GM12878 (cell line): Measurements from ENCODE around the gene WSCD2. TPM values are rescaled to one million over a fixed set of nuclear protein-coding genes. Genes with fewer than 3 reads are reported as not detected.
A peak's percentile ranks its signal among the peaks of the same experiment; 100 is the strongest.

Experiments used
- ATAC-seq: fragments of 200-7000 bp; cut with Tn5 transposase; 3 replicates; pipeline ENCODE4 v1.9.1; 2020; ENCODE audit warnings: mild to moderate bottlenecking, moderate library complexity
- BruUV-seq: library from RNA; stranded (reverse); fragments of 400-500 nt; replicated peaks from 2 replicates; lab custom pipeline; 2021; lab: Mats Ljungman, UMichigan
- CTCF ChIA-PET: fragments of 300-600 bp; sonication (Branson Sonifier 250); formaldehyde crosslinking; extraction: SDS; loops from one replicate; lab custom pipeline; 2021; ENCODE audit warnings: inconsistent platforms; lab: Yijun Ruan, JAX
- POLR2A ChIA-PET: fragments of 350-600 bp; formaldehyde crosslinking; extraction: SDS; loops from one replicate; lab custom pipeline; 2021; ENCODE audit warnings: inconsistent platforms; lab: Charles Lee
- RAD21 ChIA-PET: fragments of 300-600 bp; sonication (Branson Sonifier 250); formaldehyde crosslinking; loops from one replicate; lab custom pipeline; 2023; ENCODE audit warnings: antibody characterized with exemption; ENCODE audit not compliant: unreplicated experiment; lab: Charles Lee
- SMC1A ChIA-PET: fragments of 300-600 bp; sonication (Branson Sonifier 250); formaldehyde crosslinking; loops from one replicate; lab custom pipeline; 2023; ENCODE audit not compliant: unreplicated experiment, uncharacterized antibody; lab: Charles Lee
- DNase-seq: peaks from one replicate; pipeline ENCODE4 v3.0.0-alpha.2; 2011; ENCODE audit warnings: low read depth, low spot score
- FAIRE-seq: peaks from 3 replicates; lab custom pipeline; 2011; peaks lifted over from hg19 to GRCh38; lab: Jason Lieb, UNC
- H2AFZ ChIP-seq: 2 replicates; pipeline ENCODE4 v1.6.0; 2011; ENCODE audit warnings: low read depth, low read length, control low read depth; ENCODE audit not compliant: control insufficient read depth
- H3K27ac ChIP-seq: 2 replicates; pipeline ENCODE4 v1.5.1; 2011; ENCODE audit warnings: control low read depth; ENCODE audit not compliant: control insufficient read depth, insufficient read depth
- H3K27me3 ChIP-seq, 2 experiments: replicated peaks in 1 of 2; 2 replicates each; pipeline versions ENCODE4 v1.6.0 to v1.6.1; 2011; ENCODE audit warnings: low read length in 1 of 2; ENCODE audit not compliant: control insufficient read depth in 2 of 2, insufficient read depth in 2 of 2
- H3K36me3 ChIP-seq, 2 experiments: 2 replicates each; pipeline ENCODE4 v1.5.1; 2011; ENCODE audit warnings: low read length in 1 of 2; ENCODE audit not compliant: control insufficient read depth in 2 of 2, insufficient read depth in 2 of 2
- H3K4me1 ChIP-seq: 2 replicates; pipeline ENCODE4 v1.6.1; 2011; ENCODE audit warnings: mild to moderate bottlenecking, low read length, moderate library complexity, mixed read lengths; ENCODE audit not compliant: control insufficient read depth, insufficient read depth
- H3K4me2 ChIP-seq: 2 replicates; pipeline ENCODE4 v1.6.0; 2011; ENCODE audit warnings: control low read depth; ENCODE audit not compliant: control insufficient read depth, insufficient read depth
- H3K4me3 ChIP-seq: fragments of 200-600 bp; sonication (generic); 2 replicates; pipeline ENCODE4 v1.5.1; 2016
- H3K79me2 ChIP-seq: 2 replicates; pipeline ENCODE4 v1.6.0; 2011; ENCODE audit warnings: low read length; ENCODE audit not compliant: control insufficient read depth, insufficient read depth
- H3K9ac ChIP-seq: 2 replicates; pipeline ENCODE4 v1.8.0; 2011; ENCODE audit warnings: low read length, control low read depth, mixed read lengths; ENCODE audit not compliant: control insufficient read depth, insufficient read depth
- H3K9me3 ChIP-seq: replicated peaks from 3 replicates; pipeline ENCODE4 v1.5.1; 2011; ENCODE audit warnings: mild to moderate bottlenecking, low read length; ENCODE audit not compliant: control insufficient read depth, insufficient read depth
- H4K20me1 ChIP-seq: 2 replicates; pipeline ENCODE4 v1.6.0; 2011; ENCODE audit not compliant: control insufficient read depth, insufficient read depth
- BACH1 ChIP-seq: fragments of 450-650 bp; IDR thresholded peaks from 2 replicates; pipeline ENCODE4 v1.6.1; 2017; ENCODE audit warnings: mild to moderate bottlenecking, borderline replicate concordance
- BRCA1 ChIP-seq: IDR thresholded peaks from 2 replicates; pipeline ENCODE4 v1.6.1; 2011; ENCODE audit warnings: low read depth, low read length, improper control_type of control experiment
- CBFB ChIP-seq: IDR thresholded peaks from 2 replicates; pipeline ENCODE4 v1.6.1; 2016; ENCODE audit warnings: antibody characterized with exemption, low read depth
- CHD2 ChIP-seq: IDR thresholded peaks from 2 replicates; pipeline ENCODE4 v1.6.1; 2011; ENCODE audit warnings: low read depth, low read length, improper control_type of control experiment, borderline replicate concordance
- EGR1 ChIP-seq, 2 experiments: IDR thresholded peaks; 1 replicate in 1 of 2; 2 replicates in 1 of 2; pipeline ENCODE4 v1.6.1; 2011 to 2012; ENCODE audit warnings: low read depth in 2 of 2, low read length in 2 of 2, borderline replicate concordance in 1 of 2, mild to moderate bottlenecking in 1 of 2, moderate library complexity in 1 of 2
- ESRRA ChIP-seq: IDR thresholded peaks from 2 replicates; pipeline ENCODE4 v1.6.1; 2012; ENCODE audit warnings: mild to moderate bottlenecking, low read length, improper control_type of control experiment
- GABPA ChIP-seq: IDR thresholded peaks from 2 replicates; pipeline ENCODE4 v1.6.1; 2014; ENCODE audit warnings: antibody characterized with exemption, low read depth, mild to moderate bottlenecking, inconsistent platforms
- MEF2B ChIP-seq: fragments of 450-650 bp; IDR thresholded peaks from 2 replicates; pipeline ENCODE4 v1.6.1; 2018; ENCODE audit warnings: mild to moderate bottlenecking, moderate library complexity; ENCODE audit not compliant: partially characterized antibody, poor library complexity, severe bottlenecking
- NBN ChIP-seq: fragments of 450-650 bp; IDR thresholded peaks from 2 replicates; pipeline ENCODE4 v1.6.1; 2016
- NR2F1 ChIP-seq: fragments of 450-650 bp; conservative IDR thresholded peaks from 2 replicates; pipeline ENCODE4 v1.6.1; 2017; ENCODE audit warnings: mild to moderate bottlenecking
- RAD21 ChIP-seq: IDR thresholded peaks from 2 replicates; pipeline ENCODE4 v1.6.1; 2011; ENCODE audit warnings: mild to moderate bottlenecking, low read depth, low read length, moderate library complexity; ENCODE audit not compliant: insufficient read depth
- RUNX3 ChIP-seq: IDR thresholded peaks from 2 replicates; pipeline ENCODE4 v1.6.1; 2012; ENCODE audit warnings: low read length, inconsistent platforms
- SMC3 ChIP-seq: IDR thresholded peaks from 2 replicates; pipeline ENCODE4 v1.6.1; 2011; ENCODE audit warnings: low read length, improper control_type of control experiment, borderline replicate concordance
- SREBF1 ChIP-seq: IDR thresholded peaks from 2 replicates; pipeline ENCODE4 v1.6.1; 2012; ENCODE audit warnings: mild to moderate bottlenecking, low read length
- WRNIP1 ChIP-seq: IDR thresholded peaks from 2 replicates; pipeline ENCODE4 v1.6.1; 2011; ENCODE audit warnings: low read depth, low read length, improper control_type of control experiment, borderline replicate concordance
- WGBS: methylation state at CpG from one replicate; pipeline ENCODE4 v1.1.6; 2016; ENCODE audit warnings: low lambda C conversion rate; ENCODE audit not compliant: insufficient replicate concordance, insufficient coverage; ENCODE audit errors: missing lambda C conversion rate; 5-methylcytosine and 5-hydroxymethylcytosine counted together
- in situ Hi-C: fragments of 300-500 bp; cut with MboI; formaldehyde crosslinking; loops from 9 replicates; pipeline ENCODE4 v1.14.3; 2018; ENCODE audit warnings: mixed read lengths
- intact Hi-C: fragments of 100-400 bp; cut with micrococcal nuclease; formaldehyde crosslinking; loops from one replicate; pipeline ENCODE4 v1.14.2; 2022; ENCODE audit not compliant: unreplicated experiment
- polyA plus RNA-seq, 11 experiments: library from polyadenylated mRNA; depleted of rRNA in 4 of 11; unstranded in 6 of 11; stranded (reverse) in 5 of 11; fragments of >200 nt; fragmentation: Nextera tagmentation in 4 of 11; fragmentation: Illumina TruSeq in 1 of 11; extraction: Ambion mirVana in 4 of 11; extraction: Trizol in 1 of 11; gene quantifications; 1 replicate in 1 of 11; 2 replicates in 10 of 11; pipeline versions ENCODE4 v1.2.1 to v1.2.3, GENCODE V29; 2011 to 2016; ENCODE audit warnings: inconsistent platforms in 2 of 11, missing spikeins in 2 of 11, low read depth in 1 of 11
- total RNA-seq, 4 experiments: library from RNA; depleted of rRNA in 3 of 4; stranded (reverse); fragments of >200 nt in 3 of 4; fragmentation: Illumina TruSeq in 1 of 4; extraction: Trizol in 1 of 4; gene quantifications; 2 replicates each; pipeline versions ENCODE4 v1.2.1 to v1.2.3, GENCODE V29; 2013 to 2021
- TF ChIP-seq, protein P1 (sequence below), 3 experiments: IDR thresholded peaks in 2 of 3; conservative IDR thresholded peaks in 1 of 3; 2 replicates each; pipeline ENCODE4 v1.5.1; 2011; ENCODE audit warnings: low read depth in 3 of 3, low read length in 3 of 3, mild to moderate bottlenecking in 3 of 3, control low read depth in 2 of 3, moderate library complexity in 2 of 3, inconsistent platforms in 1 of 3, mixed read lengths in 1 of 3; ENCODE audit not compliant: control insufficient read depth in 2 of 3, insufficient read depth in 1 of 3; ENCODE audit errors: extremely low read depth in 1 of 3
- TF ChIP-seq, protein P2 (sequence below): IDR thresholded peaks from 2 replicates; pipeline ENCODE4 v1.6.1; 2012; ENCODE audit warnings: low read depth, low read length, improper control_type of control experiment

The WSCD2 gene
- total and polyA plus RNA-seq, 10 of the 15 experiments (the other 5 are each of a cell fraction or from before 2014, with no cell fraction given), result 0.41 TPM; not detected in 9

DNA sequence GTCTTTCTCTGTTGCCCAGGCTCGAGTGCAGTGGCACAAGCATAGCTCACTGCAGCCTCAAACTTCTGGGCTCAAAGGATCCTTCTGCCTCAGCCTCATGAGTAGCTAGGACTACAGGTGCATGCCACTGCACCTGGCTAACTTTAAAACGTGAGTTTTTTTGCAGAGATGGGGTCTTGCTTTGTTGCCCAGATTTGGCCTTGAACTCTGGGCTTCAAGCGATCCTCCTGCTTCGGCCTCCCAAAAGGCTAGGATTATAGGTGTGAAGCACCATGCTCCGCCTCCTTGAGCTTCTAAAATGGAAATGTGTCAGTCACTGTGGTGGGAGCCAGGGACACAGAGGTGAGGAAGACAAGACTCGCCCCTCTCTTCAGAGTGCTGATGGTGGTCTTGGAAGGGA lies 45.6 kb downstream of the WSCD2 start:
- DNase-seq (no peak), ATAC-seq (no peak), FAIRE-seq (no peak)
- Histone ChIP-seq H3K27ac (no peak overlapping the region), H3K79me2 (no peaks in the 10 kb centered on the region), H3K9ac (no peak overlapping the region), H3K4me2 (no peak overlapping the region), H3K4me1 (no peaks in the 10 kb centered on the region), H3K27me3 (peaks cover 0 to 2% of the 10 kb centered on the region in 2 experiments; a peak in 1 of 4 replicates), H3K4me3 (no peak overlapping the region), H2AFZ (no peak overlapping the region), H3K36me3 (no peaks in the 10 kb centered on the region), H3K9me3 (no peaks in the 10 kb centered on the region; the same call in 2 of the 3 replicates), H4K20me1 (no peaks in the 10 kb centered on the region)
- TF ChIP-seq ESRRA (no peak), MEF2B (no peak), WRNIP1 (no peak), SREBF1 (no peak), RUNX3 (no peak)
- in situ Hi-C loops, result no loop called here
- intact Hi-C loops, result no loop called here
- ChIA-PET CTCF (no interaction called here), RAD21 (no interaction called here), SMC1A (interaction anchor here (1.1 kb wide), 1 partner anchor 321 kb away, joined by 3 read pairs; no protein-coding TSS in a partner anchor), POLR2A (no interaction called here)
- no TSS peak for BruUV-seq
- 5% methylated on average over 6 of the region's 6 CpGs for WGBS

DNA sequence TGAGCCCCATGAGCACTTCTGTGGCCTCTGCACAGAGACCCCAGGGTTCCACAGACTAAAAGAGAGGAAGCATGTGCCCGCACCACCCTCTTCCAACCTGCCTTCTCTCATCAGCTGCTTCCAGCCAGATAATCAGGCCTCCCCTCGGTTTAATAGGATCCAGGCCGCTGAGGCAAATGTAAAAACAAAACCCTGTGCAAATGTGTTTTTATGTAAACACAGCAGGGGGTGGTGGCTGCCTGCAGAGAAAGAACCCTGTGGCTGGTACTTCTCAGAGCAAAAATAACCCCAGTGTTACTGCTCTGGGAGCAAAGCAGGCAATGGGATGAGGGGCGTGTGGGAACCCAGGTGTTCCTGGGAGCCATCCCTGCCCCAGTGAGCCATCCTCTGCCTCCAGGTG lies 46.2 kb downstream of the WSCD2 start:
- Histone ChIP-seq H3K9me3 (no peaks in the 10 kb centered on the region; the same call in 2 of the 3 replicates), H3K27ac (no peak overlapping the region), H3K9ac (no peak overlapping the region), H3K4me2 (no peak overlapping the region), H3K79me2 (no peaks in the 10 kb centered on the region), H4K20me1 (no peaks in the 10 kb centered on the region), H3K27me3 (peaks cover 0 to 2% of the 10 kb centered on the region in 2 experiments; a peak in 1 of 4 replicates), H3K4me1 (no peaks in the 10 kb centered on the region; the same call in 1 of the 2 replicates), H3K4me3 (no peak overlapping the region), H2AFZ (no peak overlapping the region), H3K36me3 (no peaks in the 10 kb centered on the region)
- in situ Hi-C loops (no loop called here), intact Hi-C loops (no loop called here)
- no peak for FAIRE-seq
- RAD21 ChIA-PET, result no interaction called here
- 0 out of 3 replicates have a peak, but pooled peaks have one; percentile 27 for ATAC-seq
- POLR2A ChIA-PET, result no interaction called here
- BruUV-seq, result no TSS peak
- SMC1A ChIA-PET, result no interaction called here
- CTCF ChIA-PET, result no interaction called here
- peak; percentile 53 for TF ChIP-seq RAD21
- no peak for TF ChIP-seq BACH1
- TF ChIP-seq GABPA, result no peak
- TF ChIP-seq EGR1 (IDR thresholded peaks at IDR 0.05; ENCODE audit: borderline replicate concordance in 1 of 2, low read depth in 2 of 2, low read length in 2 of 2), result no peak
- no peak for TF ChIP-seq CBFB
- TF ChIP-seq, protein P1, sequence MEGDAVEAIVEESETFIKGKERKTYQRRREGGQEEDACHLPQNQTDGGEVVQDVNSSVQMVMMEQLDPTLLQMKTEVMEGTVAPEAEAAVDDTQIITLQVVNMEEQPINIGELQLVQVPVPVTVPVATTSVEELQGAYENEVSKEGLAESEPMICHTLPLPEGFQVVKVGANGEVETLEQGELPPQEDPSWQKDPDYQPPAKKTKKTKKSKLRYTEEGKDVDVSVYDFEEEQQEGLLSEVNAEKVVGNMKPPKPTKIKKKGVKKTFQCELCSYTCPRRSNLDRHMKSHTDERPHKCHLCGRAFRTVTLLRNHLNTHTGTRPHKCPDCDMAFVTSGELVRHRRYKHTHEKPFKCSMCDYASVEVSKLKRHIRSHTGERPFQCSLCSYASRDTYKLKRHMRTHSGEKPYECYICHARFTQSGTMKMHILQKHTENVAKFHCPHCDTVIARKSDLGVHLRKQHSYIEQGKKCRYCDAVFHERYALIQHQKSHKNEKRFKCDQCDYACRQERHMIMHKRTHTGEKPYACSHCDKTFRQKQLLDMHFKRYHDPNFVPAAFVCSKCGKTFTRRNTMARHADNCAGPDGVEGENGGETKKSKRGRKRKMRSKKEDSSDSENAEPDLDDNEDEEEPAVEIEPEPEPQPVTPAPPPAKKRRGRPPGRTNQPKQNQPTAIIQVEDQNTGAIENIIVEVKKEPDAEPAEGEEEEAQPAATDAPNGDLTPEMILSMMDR (IDR thresholded peaks at IDR 0.05 in 2 of 3, conservative IDR thresholded peaks at IDR 0.05 in 1 of 3; ENCODE audit: control insufficient read depth in 2 of 3, extremely low read depth in 1 of 3, insufficient read depth in 1 of 3, low read depth in 3 of 3, low read length in 3 of 3), result peak in 1 of 3 experiments; percentile 30; a peak in 1 of 6 replicates
- TF ChIP-seq BRCA1, result no peak
- TF ChIP-seq, protein P2, sequence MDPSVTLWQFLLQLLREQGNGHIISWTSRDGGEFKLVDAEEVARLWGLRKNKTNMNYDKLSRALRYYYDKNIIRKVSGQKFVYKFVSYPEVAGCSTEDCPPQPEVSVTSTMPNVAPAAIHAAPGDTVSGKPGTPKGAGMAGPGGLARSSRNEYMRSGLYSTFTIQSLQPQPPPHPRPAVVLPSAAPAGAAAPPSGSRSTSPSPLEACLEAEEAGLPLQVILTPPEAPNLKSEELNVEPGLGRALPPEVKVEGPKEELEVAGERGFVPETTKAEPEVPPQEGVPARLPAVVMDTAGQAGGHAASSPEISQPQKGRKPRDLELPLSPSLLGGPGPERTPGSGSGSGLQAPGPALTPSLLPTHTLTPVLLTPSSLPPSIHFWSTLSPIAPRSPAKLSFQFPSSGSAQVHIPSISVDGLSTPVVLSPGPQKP, result no peak
- no peak for TF ChIP-seq NR2F1
- TF ChIP-seq NBN, result no peak
- TF ChIP-seq SMC3, result peak; percentile 30; the same call in 1 of the 2 replicates
- TF ChIP-seq CHD2, result no peak
- DNase-seq, result no peak
- whole genome bisulfite sequencing, result 11% methylated on average over 4 of the region's 4 CpGs
